T-helper 2 cell treated with Interferon-gamma antibody and Interleukin-4, amounts not matched to agents 100 ng/mL and 5 ng/mL, for 36 hours (primary cell): ENCODE data around the gene TTC1. TPM values are rescaled to one million over a fixed set of nuclear protein-coding genes. Genes with fewer than 3 reads are reported as not detected.
"Not testable (repeated sequence)": the region's sequence is repeated elsewhere in the genome, so short reads cannot be mapped to it uniquely, and the experiment has no call there.

Experiments
- intact Hi-C: fragments of 100-400 bp; cut with micrococcal nuclease; formaldehyde crosslinking; loops from one replicate; pipeline ENCODE4 v1.15.1; 2023
- total RNA-seq: library from RNA; stranded (reverse); gene quantifications from 2 replicates; pipeline ENCODE4 v1.2.3, GENCODE V29; 2022

The TTC1 gene, protein sequence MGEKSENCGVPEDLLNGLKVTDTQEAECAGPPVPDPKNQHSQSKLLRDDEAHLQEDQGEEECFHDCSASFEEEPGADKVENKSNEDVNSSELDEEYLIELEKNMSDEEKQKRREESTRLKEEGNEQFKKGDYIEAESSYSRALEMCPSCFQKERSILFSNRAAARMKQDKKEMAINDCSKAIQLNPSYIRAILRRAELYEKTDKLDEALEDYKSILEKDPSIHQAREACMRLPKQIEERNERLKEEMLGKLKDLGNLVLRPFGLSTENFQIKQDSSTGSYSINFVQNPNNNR
- 55.5 and 56.9 TPM in 2 replicates for total RNA-seq

GRCh38 chr5:160008877-160009590, at the start of gene TTC1:
Gene TTC1, plus strand, starts transcription at chr5:160009139. Its CDS starts 1,390 bp downstream, at chr5:160010529.
- intact Hi-C loops = loop anchor here (1.0 to 10.0 kb wide), 5 partner anchors 110 to 800 kb away; partner anchors contain the start of genes PWWP2A, RNF145, SLU7 and UBLCP1

- intact Hi-C loops = no loop called here
Observed at GRCh38 chr5:159961176-159962160, 47.5 kb upstream of the TTC1 start.

DNA sequence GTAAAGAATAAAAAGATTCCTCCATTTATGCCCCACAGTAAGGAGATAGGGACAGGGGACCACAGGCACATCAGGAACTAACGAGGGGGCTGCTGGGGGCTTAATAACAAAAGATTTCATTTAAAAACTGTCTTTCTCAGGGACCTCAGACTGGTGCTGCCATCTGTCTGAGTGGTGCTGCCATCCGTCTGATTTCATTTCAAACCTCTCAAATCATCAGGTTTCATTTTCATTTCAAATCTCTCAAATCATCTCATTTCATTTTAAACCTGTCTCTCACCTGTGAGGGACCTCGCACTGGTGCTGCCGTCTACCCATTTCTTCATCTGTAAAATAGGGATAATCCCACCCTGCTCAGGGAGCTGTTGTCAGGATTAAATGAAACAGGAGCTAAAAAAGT, 46.7 kb upstream of the TTC1 start:
- intact Hi-C loops = no loop called here

DNA sequence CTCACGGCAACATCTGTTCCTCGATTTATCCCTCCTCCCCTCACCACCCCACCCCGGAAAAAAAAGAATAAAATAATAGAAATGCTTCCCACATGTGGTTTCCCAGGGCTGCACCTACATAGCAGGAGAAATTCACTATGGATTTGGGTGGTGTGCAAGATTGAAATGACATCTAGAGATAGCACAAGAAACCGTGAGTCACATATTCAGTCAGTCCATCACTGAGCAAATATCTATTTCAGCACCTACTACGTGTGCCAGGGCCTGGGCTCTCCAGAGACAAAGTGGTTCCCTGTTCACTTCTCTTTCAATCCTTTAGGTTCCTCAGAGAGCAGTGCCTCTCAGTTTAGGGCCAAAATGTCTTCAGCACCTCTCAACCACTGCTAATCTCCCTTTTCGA, 45.0 kb upstream of the TTC1 start:
- intact Hi-C loops = no loop called here

DNA sequence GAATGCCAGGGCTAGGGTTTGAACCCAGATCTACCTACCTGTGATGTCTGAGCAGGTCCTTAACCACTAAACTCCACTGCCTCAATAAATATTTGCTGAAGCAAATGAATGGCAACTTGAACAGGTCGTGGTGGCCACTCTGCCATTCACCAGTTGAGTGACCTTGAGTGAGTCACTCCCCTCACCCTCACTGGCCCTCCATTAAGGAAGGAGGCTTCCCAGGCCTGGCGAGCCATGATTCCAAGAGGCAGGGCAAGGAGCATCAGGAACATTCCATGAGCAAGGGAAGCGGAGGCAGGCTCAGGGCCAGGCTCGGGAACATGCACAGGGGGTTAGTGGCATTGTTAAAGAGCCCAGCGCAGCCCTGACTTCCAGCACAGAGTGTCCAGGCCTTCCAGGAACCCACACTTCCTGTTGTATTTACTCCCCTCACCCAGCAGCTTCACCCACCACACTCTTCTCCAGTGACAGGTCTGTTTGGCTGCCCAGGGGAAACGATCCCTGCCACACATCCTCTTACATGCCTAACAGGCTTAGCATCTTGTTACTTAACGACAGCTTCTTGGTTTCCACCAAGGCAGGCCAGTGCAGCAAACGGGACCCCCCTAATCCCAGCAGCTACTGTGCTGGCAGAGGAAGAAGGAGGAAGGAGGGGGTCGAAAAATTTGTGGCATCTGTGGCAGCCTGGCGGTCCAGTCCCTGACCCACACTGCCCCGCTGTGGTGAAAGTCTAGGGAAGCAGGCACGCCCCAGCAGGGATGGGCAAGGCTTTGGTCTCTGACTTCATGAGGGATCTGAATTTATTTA, 43.7 kb upstream of the TTC1 start:
- intact Hi-C loops = no loop called here

DNA sequence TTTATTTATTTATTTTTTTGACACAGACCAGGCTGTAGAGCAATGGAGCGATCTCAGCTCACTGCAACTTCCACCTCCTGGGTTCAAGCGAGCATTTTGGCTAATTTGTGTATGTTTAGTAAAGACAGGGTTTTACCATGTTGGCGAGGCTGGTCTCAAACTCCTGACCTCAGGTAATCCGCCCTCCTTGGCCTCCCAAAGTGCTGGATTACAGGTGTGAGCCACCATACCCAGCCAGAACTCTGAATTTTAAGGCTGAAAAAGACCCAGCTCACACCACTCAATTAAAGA, 43.2 kb upstream of the TTC1 start:
- intact Hi-C loops = not testable (repeated sequence)

GRCh38 chr5:159969966-159970365, 39.0 kb upstream of the TTC1 start:
- intact Hi-C loops = no loop called here

DNA sequence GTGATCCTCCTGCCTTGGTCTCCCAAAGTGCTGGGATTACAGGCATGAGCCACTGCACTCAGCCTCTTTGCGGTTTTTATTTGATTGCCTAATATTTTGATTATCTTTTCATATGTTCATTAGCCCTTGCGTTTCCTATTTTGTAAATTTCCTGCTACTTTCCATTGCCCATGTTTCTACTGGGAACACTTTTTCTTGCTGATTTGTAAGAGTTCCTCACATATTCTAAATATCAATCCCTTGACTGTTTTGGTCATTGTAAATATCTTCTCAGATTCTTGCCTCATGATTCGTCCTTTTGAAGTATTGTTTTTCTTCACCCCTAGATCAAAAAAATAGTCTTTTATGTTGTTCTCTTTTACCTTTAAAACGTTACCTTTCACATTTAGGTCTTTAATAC, 37.9 kb upstream of the TTC1 start:
- intact Hi-C loops = no loop called here

- intact Hi-C loops = no loop called here
Observed at GRCh38 chr5:159971514-159971913, 37.4 kb upstream of the TTC1 start.

DNA sequence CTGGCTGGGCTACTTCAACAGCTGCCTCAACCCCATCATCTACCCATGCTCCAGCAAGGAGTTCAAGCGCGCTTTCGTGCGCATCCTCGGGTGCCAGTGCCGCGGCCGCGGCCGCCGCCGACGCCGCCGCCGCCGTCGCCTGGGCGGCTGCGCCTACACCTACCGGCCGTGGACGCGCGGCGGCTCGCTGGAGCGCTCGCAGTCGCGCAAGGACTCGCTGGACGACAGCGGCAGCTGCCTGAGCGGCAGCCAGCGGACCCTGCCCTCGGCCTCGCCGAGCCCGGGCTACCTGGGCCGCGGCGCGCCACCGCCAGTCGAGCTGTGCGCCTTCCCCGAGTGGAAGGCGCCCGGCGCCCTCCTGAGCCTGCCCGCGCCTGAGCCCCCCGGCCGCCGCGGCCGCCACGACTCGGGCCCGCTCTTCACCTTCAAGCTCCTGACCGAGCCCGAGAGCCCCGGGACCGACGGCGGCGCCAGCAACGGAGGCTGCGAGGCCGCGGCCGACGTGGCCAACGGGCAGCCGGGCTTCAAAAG, 36.9 kb upstream of the TTC1 start:
- intact Hi-C loops = no loop called here

- intact Hi-C loops = no loop called here
Observed at GRCh38 chr5:159972538-159973362, 36.2 kb upstream of the TTC1 start.

GRCh38 chr5:159975462-159976019, 33.4 kb upstream of the TTC1 start:
- intact Hi-C loops = no loop called here

DNA sequence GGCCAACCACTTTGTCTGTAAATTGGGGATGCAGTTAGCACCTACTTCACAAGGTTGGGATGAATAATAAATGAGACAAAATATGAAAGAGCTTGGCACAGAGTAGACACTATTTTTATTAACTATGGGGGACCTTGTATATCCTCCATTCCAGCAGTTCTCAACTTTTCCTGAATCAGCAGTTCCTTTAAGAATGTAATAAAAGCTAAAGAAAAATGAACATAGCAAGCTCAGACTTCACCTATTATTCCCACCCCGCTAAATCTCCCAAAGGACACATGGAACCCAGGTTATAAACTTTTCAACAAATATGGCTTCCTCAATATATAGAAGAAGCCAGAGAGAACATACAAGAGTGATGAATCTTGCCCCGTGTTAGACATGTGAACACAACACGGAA, 32.0 kb upstream of the TTC1 start:
- intact Hi-C loops = no loop called here

DNA sequence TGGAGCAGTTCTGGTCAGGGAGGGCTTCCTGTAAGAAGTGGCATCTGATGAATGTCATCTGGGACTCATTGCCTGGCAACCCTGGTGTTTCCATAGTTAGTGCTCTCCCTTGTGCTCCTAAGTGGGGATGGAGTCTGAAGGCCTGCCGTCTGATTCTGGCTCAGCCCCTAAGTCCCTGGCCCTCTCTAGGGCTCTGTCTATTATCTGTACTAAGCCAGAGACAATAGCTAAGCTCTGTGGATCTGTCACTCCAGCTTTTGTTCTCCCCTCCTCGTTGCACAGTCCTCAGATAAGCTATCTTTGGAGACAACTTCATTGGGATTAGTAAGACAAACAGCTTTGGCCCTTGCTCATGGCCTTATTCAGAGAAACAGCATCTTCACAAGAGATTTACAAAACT, 30.6 kb upstream of the TTC1 start:
- intact Hi-C loops = no loop called here

- intact Hi-C loops = no loop called here
Observed at GRCh38 chr5:159982421-159983173, 26.3 kb upstream of the TTC1 start.

DNA sequence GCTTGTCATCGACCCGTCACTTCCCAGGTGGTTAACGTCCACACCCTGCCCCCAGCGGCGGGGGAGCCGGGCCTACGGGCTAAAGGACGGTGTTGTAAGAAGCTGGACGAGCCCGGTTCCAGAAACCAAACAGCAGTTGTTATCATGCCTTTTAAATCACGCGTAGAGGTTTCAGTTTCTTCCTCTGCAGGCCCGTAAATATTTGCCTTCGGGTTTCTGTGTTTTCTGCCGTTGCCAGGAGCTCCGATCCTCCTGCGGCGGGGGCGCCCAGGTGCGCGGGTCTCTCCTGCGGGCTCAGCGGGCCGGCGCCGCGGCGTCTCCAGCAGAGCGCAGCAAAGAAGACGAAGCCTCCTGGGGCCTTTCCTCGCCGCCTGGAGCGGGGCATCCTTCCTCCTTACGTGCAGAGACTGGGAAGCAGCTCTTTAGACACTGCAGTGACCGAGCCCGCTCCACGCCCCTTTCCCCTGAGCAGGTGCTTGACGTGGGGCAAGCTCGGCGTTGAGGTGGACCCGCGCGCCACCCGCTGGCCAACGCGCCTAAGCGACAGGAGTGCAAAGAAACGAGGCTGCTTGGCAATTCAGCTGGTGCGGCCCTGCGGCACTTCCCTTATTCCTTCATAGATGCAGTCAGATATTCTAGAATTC, 21.8 kb upstream of the TTC1 start:
- intact Hi-C loops = loop anchor here (1.0 to 2.0 kb wide), 5 partner anchors 470 to 830 kb away; no protein-coding TSS in a partner anchor

GRCh38 chr5:159990506-159990905, 18.4 kb upstream of the TTC1 start:
- intact Hi-C loops = no loop called here

DNA sequence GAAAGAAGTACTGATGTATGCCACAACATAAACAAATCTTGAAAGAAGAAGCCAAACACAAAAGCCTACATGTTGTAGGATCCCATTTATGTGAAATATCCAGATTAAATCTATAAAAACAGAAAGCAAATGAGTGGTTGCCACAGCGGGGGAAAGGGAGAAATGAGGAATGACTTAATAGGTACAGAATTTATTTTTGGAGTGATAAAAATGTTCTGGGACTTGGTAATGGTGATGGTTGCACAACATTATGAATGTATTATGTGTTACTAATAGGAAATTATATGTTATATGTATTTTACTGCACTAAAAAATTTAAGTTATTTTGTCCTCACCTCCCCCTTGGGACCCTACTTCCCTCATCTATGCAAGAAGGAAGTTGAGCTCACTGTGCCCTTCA, 16.4 kb upstream of the TTC1 start:
- intact Hi-C loops = no loop called here
